Measurements from ENCODE around the gene CACNG4.

CACNG4 gene

DNA sequence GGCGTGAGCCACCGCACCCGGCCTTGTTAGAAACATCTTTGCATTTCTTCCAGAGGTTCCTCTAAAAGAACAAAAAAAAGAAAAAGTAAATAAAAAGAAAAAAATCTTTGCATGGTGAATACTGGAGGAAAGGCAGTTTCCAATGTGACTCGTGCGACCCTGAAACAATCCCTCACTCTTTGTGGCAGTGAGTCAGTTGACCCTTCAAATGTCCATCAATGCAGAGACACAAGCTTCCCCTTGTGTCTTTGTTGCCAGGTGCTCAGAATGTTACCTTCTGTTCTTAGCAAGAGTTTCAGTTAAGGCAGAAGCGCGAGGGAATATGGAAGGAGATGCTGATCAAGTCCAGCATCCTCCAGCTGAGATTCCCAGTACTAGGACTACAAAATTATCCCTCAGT is 16.4 kb downstream of the CACNG4 start:
- TF ChIP-seq, protein P1, sequence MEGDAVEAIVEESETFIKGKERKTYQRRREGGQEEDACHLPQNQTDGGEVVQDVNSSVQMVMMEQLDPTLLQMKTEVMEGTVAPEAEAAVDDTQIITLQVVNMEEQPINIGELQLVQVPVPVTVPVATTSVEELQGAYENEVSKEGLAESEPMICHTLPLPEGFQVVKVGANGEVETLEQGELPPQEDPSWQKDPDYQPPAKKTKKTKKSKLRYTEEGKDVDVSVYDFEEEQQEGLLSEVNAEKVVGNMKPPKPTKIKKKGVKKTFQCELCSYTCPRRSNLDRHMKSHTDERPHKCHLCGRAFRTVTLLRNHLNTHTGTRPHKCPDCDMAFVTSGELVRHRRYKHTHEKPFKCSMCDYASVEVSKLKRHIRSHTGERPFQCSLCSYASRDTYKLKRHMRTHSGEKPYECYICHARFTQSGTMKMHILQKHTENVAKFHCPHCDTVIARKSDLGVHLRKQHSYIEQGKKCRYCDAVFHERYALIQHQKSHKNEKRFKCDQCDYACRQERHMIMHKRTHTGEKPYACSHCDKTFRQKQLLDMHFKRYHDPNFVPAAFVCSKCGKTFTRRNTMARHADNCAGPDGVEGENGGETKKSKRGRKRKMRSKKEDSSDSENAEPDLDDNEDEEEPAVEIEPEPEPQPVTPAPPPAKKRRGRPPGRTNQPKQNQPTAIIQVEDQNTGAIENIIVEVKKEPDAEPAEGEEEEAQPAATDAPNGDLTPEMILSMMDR (IDR thresholded peaks at IDR 0.05; ENCODE audit: insufficient read depth, low read length, poor library complexity, severe bottlenecking), result no peak
- DNase-seq (ENCODE audit: extremely low read depth, insufficient read length), result no peak
- H3K27me3 ChIP-seq (replicated peaks; ENCODE audit: control insufficient read depth, insufficient read depth, low read length), result no peaks in the 10 kb centered on the region; the same call in 1 of the 2 replicates

DNA sequence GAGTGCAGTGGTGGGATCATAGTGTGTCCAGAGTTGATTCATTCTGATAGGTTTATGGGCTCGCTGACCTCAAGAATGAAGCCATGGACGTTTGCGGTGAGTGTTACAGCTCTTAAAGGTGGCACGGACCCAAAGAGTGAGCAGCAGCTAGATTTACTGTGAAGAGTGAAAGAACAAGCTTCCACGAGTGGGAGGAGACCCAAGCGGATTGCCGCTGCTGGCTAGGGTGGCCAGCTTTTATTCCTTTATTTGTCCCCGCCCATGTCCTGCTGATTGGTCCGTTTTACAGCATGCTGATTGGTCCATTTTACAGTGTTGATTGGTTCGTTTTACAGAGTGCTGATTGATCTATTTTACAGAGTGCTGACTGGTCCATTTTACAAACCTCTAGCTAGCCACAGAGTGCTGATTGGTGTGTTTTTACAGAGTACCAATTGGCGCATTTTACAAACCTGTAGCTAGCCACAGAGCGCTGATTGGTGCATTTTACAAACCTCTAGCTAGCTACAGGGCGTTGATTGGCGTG is 17.5 kb downstream of the CACNG4 start:
- Histone ChIP-seq H3K4me3 (replicated peaks; ENCODE audit: low read depth, low read length) (no peak overlapping the region), H3K27me3 (replicated peaks; ENCODE audit: control insufficient read depth, insufficient read depth, low read length) (no peaks in the 10 kb centered on the region; the same call in 1 of the 2 replicates), H3K36me3 (ENCODE audit: control insufficient read depth, insufficient read depth, low read length) (no peaks in the 10 kb centered on the region)
- no peak for DNase-seq (ENCODE audit: extremely low read depth, insufficient read length)
- TF ChIP-seq, protein P1 (IDR thresholded peaks at IDR 0.05; ENCODE audit: insufficient read depth, low read length, poor library complexity, severe bottlenecking), result no peak

More for the DNA sequence above, 16.4 kb downstream of the CACNG4 start:
- Histone ChIP-seq H3K36me3 (ENCODE audit: control insufficient read depth, insufficient read depth, low read length) (no peaks in the 10 kb centered on the region), H3K4me3 (replicated peaks; ENCODE audit: low read depth, low read length) (no peak overlapping the region)

DNA sequence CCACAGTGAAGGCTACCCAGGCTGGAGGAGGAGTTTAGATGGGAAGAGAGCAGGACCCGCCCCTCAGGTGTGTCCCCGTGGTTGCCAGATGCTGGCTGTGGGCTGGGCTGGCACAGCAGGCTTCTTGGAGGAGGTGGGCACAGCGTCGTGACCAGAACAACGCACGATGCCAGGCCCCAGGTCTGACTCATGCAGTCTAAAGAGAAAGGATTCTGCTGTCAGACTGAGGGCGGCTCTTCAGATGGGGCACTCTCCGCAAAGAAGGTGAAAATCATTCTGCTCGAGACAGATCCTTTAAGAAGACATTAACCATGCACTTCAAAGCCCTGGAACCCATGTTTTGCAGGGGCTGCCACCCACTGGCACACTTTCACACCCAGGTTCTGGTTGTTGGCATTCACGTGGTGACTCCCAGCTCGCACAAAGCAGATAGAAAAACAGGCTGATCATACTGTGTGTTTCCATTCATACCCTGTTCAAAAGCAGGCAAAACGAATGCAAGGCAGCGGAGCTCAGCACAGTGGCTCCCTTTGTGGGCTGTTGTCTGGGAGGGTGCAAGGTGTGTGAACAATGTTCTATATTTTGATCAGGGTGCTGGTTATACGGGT is 19.0 kb downstream of the CACNG4 start:
- DNase-seq (ENCODE audit: extremely low read depth, insufficient read length), result no peak
- H3K27me3 ChIP-seq (replicated peaks; ENCODE audit: control insufficient read depth, insufficient read depth, low read length), result no peaks in the 10 kb centered on the region; the same call in 1 of the 2 replicates
- TF ChIP-seq, protein P1 (IDR thresholded peaks at IDR 0.05; ENCODE audit: insufficient read depth, low read length, poor library complexity, severe bottlenecking), result no peak

DNA sequence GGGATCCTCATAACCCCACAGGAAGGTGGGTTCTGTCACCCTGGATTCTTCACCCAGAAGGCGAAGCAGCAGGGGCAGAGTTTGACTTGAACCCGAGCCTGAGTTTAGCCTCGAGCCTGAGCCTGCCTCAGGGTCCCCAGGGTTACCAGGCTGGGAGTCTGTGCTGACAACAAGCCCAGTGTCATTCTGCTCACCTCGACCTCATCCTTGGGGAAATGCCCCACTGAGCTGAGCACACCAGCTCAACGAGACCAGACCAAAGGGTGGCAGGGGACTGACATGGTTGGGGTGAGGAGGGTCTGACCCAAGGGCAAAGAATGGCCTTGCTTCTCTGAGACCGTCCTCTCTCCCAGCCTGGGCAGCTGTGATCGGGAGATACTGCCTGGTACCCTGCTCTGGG is 20.2 kb downstream of the CACNG4 start:
- no peak for DNase-seq (ENCODE audit: extremely low read depth, insufficient read length)

More for the DNA sequence above, 19.0 kb downstream of the CACNG4 start:
- H3K36me3 ChIP-seq (ENCODE audit: control insufficient read depth, insufficient read depth, low read length), result no peaks in the 10 kb centered on the region
- H3K4me3 ChIP-seq (replicated peaks; ENCODE audit: low read depth, low read length), result no peak overlapping the region

DNA sequence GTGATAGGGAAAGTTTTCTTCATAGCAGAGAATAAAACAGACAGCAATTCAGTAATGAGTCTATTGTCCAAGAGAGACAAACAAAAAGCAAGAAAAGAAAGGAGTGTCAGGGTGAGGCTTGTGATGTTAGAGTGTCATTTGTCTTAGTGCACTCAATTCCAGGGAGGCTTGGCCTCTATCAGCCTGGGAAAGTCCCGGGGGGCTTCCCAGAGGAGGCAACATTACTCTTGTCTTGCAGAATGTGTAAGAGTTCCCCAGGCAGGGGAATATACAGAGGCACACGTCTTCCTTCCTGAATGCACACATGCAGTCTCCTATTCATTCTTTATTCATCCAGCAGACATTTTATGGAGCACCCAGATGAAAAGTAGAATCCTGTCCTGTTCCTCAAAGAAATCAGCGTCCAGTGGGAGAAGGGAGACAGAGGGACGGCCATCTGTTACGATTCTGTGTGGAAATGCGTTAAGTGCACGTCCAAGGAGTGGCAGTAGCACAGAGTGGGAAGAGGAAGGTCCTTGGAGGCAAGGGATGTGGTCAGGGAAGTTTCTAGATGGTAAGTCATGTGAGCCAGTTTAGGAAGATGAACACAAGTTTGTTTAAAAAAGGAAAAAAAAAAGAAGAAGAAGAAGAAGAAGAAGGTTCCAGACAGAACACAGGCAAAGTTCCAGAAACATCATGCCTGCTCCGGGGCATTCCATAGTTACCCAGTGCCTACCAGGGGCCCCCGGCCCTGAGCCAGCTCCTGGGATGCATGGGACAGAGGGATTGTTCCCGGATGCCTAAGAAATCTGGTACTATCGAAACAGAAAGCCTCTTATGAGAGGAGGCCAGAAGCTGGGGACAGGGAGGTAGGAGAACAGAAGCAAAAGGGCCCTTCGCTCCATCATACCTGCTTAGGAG is 21.1 kb downstream of the CACNG4 start:
- DNase-seq (ENCODE audit: extremely low read depth, insufficient read length), result no peak
- Histone ChIP-seq H3K27me3 (replicated peaks; ENCODE audit: control insufficient read depth, insufficient read depth, low read length) (no peaks in the 10 kb centered on the region), H3K36me3 (ENCODE audit: control insufficient read depth, insufficient read depth, low read length) (no peaks in the 10 kb centered on the region), H3K4me3 (replicated peaks; ENCODE audit: low read depth, low read length) (no peak overlapping the region)
- TF ChIP-seq, protein P1 (IDR thresholded peaks at IDR 0.05; ENCODE audit: insufficient read depth, low read length, poor library complexity, severe bottlenecking), result no peak

More for the DNA sequence above, 20.2 kb downstream of the CACNG4 start:
- TF ChIP-seq, protein P1 (IDR thresholded peaks at IDR 0.05; ENCODE audit: insufficient read depth, low read length, poor library complexity, severe bottlenecking), result no peak
- Histone ChIP-seq H3K4me3 (replicated peaks; ENCODE audit: low read depth, low read length) (no peak overlapping the region), H3K36me3 (ENCODE audit: control insufficient read depth, insufficient read depth, low read length) (no peaks in the 10 kb centered on the region), H3K27me3 (replicated peaks; ENCODE audit: control insufficient read depth, insufficient read depth, low read length) (no peaks in the 10 kb centered on the region)
